ENCODE data around the gene RND1.
"Not testable (repeated sequence)": the region's sequence is repeated elsewhere in the genome, so short reads cannot be mapped to it uniquely, and the experiment has no call there.

Gene RND1

GRCh38 chr12:48865281-48866051 lies at the start of gene RND1:
TSS of gene RND1 (minus strand) at chr12:48865870. CDS start at chr12:48865767, 103 bp downstream.
- peak; percentile 90 for DNase-seq

- DNase-seq: no peak
Observed at GRCh38 chr12:48910196-48910595, 44.5 kb upstream of the RND1 start.

GRCh38 chr12:48909698-48910097 lies 44.0 kb upstream of the RND1 start:
- not testable (repeated sequence) for DNase-seq

GRCh38 chr12:48907245-48907644 lies 41.6 kb upstream of the RND1 start:
- DNase-seq: no peak

- DNase-seq: peak; percentile 90
Observed at GRCh38 chr12:48903982-48904411, 38.3 kb upstream of the RND1 start.

GRCh38 chr12:48903363-48903981 lies 37.8 kb upstream of the RND1 start:
- no peak for DNase-seq

- DNase-seq: no peak
Observed at GRCh38 chr12:48901278-48901677, 35.6 kb upstream of the RND1 start.

- no peak for DNase-seq
Observed at GRCh38 chr12:48899651-48900050, 34.0 kb upstream of the RND1 start.

- no peak for DNase-seq
Observed at GRCh38 chr12:48894271-48894670, 28.6 kb upstream of the RND1 start.

- peak; percentile 89 for DNase-seq
Observed at GRCh38 chr12:48890657-48891418, 25.2 kb upstream of the RND1 start.

- no peak for DNase-seq
Observed at GRCh38 chr12:48889679-48890078, 24.0 kb upstream of the RND1 start.

- no peak for DNase-seq
Observed at GRCh38 chr12:48883305-48884161, 17.9 kb upstream of the RND1 start.

GRCh38 chr12:48882972-48883304 lies 17.3 kb upstream of the RND1 start:
- DNase-seq: no peak

GRCh38 chr12:48882315-48882687 lies 16.6 kb upstream of the RND1 start:
- DNase-seq: no peak

GRCh38 chr12:48881686-48882314 lies 16.1 kb upstream of the RND1 start:
- no peak for DNase-seq

GRCh38 chr12:48880647-48881046 lies 15.0 kb upstream of the RND1 start:
- no peak for DNase-seq

GRCh38 chr12:48878548-48878947 lies 12.9 kb upstream of the RND1 start:
- no peak for DNase-seq

GRCh38 chr12:48875944-48876515 lies 10.4 kb upstream of the RND1 start:
- DNase-seq: no peak

- not testable (repeated sequence) for DNase-seq
Observed at GRCh38 chr12:48873534-48873933, 7.9 kb upstream of the RND1 start.

GRCh38 chr12:48873096-48873495 lies 7.4 kb upstream of the RND1 start:
- DNase-seq: no peak

GRCh38 chr12:48869191-48869590 lies 3.5 kb upstream of the RND1 start:
- no peak for DNase-seq

- no peak for DNase-seq
Observed at GRCh38 chr12:48868451-48868850, 2.8 kb upstream of the RND1 start.

All from activated CD8-positive, alpha-beta memory T cell treated with anti-CD3 and anti-CD28 coated beads for 24 hours (primary cell).